Measurements from ENCODE around the gene ANKDD1A. TPM values are rescaled to one million over a fixed set of nuclear protein-coding genes. Genes with fewer than 3 reads are reported as not detected.
A peak's percentile ranks its signal among the peaks of the same experiment; 100 is the strongest.

ANKDD1A gene
- total RNA-seq, 1 donor from 2014 or later: 4.1 TPM

- Mint-ChIP-seq H3K9me3 (peaks cover 36% of the 10 kb centered on the region), H3K36me3 (peaks cover 48% of the 10 kb centered on the region), H3K4me1 (no peaks in the 10 kb centered on the region), H3K4me3 (no peak overlapping the region), H3K27me3 (ENCODE audit: low read depth) (no peaks in the 10 kb centered on the region), H3K27ac (peak overlapping the region; percentile 47)
- no peak for DNase-seq (ENCODE audit: low spot score in 2 of 2, unreplicated experiment in 2 of 2)
- TF ChIP-seq CTCF (IDR thresholded peaks at IDR 0.05; ENCODE audit: unreplicated experiment): no peak
These were observed 42.7 kb downstream of the ANKDD1A start for GRCh38 chr15:64954395-64954794.

- no peaks in the 10 kb centered on the region for H3K27me3 Mint-ChIP-seq (ENCODE audit: low read depth)
- no peaks in the 10 kb centered on the region for H3K4me1 Mint-ChIP-seq
- no peak for TF ChIP-seq CTCF (IDR thresholded peaks at IDR 0.05; ENCODE audit: unreplicated experiment)
- peaks cover 10% of the 10 kb centered on the region for H3K9me3 Mint-ChIP-seq
- no peak overlapping the region for H3K27ac Mint-ChIP-seq
- peaks cover 72% of the 10 kb centered on the region for H3K36me3 Mint-ChIP-seq
- no peak overlapping the region for H3K4me3 Mint-ChIP-seq
- no peak for DNase-seq (ENCODE audit: low spot score in 2 of 2, unreplicated experiment in 2 of 2)
These were observed 47.4 kb downstream of the ANKDD1A start for GRCh38 chr15:64959128-64959527.

- H3K27me3 Mint-ChIP-seq (ENCODE audit: low read depth): no peaks in the 10 kb centered on the region
- H3K9me3 Mint-ChIP-seq: no peaks in the 10 kb centered on the region
- no peaks in the 10 kb centered on the region for H3K4me1 Mint-ChIP-seq
- H3K27ac Mint-ChIP-seq: no peak overlapping the region
- peaks cover 71% of the 10 kb centered on the region for H3K36me3 Mint-ChIP-seq
- no peak for TF ChIP-seq CTCF (IDR thresholded peaks at IDR 0.05; ENCODE audit: unreplicated experiment)
- peak in 1 of 2 experiments; percentile 2 for DNase-seq (ENCODE audit: low spot score in 2 of 2, unreplicated experiment in 2 of 2)
- no peak overlapping the region for H3K4me3 Mint-ChIP-seq
These were observed 48.5 kb downstream of the ANKDD1A start for GRCh38 chr15:64960153-64960552.

GRCh38 chr15:64961013-64961412 lies 49.3 kb downstream of the ANKDD1A start:
- peaks cover 66% of the 10 kb centered on the region for H3K36me3 Mint-ChIP-seq

GRCh38 chr15:64969401-64969800 lies 57.7 kb downstream of the ANKDD1A start:
- no peak overlapping the region for H3K4me3 Mint-ChIP-seq
- no peak for DNase-seq (ENCODE audit: low spot score in 2 of 2, unreplicated experiment in 2 of 2)
- no peak for TF ChIP-seq CTCF (IDR thresholded peaks at IDR 0.05; ENCODE audit: unreplicated experiment)
- no peak overlapping the region for H3K27ac Mint-ChIP-seq
- no peaks in the 10 kb centered on the region for H3K4me1 Mint-ChIP-seq
- peaks cover 42% of the 10 kb centered on the region for H3K36me3 Mint-ChIP-seq
- H3K9me3 Mint-ChIP-seq: no peaks in the 10 kb centered on the region
- no peaks in the 10 kb centered on the region for H3K27me3 Mint-ChIP-seq (ENCODE audit: low read depth)

More at GRCh38 chr15:64961013-64961412, 49.3 kb downstream of the ANKDD1A start:
- Mint-ChIP-seq H3K27ac (no peak overlapping the region), H3K4me1 (no peaks in the 10 kb centered on the region), H3K4me3 (no peak overlapping the region), H3K27me3 (ENCODE audit: low read depth) (no peaks in the 10 kb centered on the region), H3K9me3 (no peaks in the 10 kb centered on the region)
- DNase-seq (ENCODE audit: low spot score in 2 of 2, unreplicated experiment in 2 of 2): peak in 1 of 2 experiments; percentile 10
- no peak for TF ChIP-seq CTCF (IDR thresholded peaks at IDR 0.05; ENCODE audit: unreplicated experiment)

- H3K4me3 Mint-ChIP-seq: no peak overlapping the region
- DNase-seq (ENCODE audit: low spot score in 2 of 2, unreplicated experiment in 2 of 2): no peak
- peaks cover 38% of the 10 kb centered on the region for H3K36me3 Mint-ChIP-seq
- H3K27me3 Mint-ChIP-seq (ENCODE audit: low read depth): no peaks in the 10 kb centered on the region
- no peaks in the 10 kb centered on the region for H3K4me1 Mint-ChIP-seq
- no peak overlapping the region for H3K27ac Mint-ChIP-seq
- no peak for TF ChIP-seq CTCF (IDR thresholded peaks at IDR 0.05; ENCODE audit: unreplicated experiment)
- no peaks in the 10 kb centered on the region for H3K9me3 Mint-ChIP-seq
These were observed 59.0 kb downstream of the ANKDD1A start for GRCh38 chr15:64970698-64971097.

Measured in mesothelial cell of epicardium (in vitro differentiated cells).